ENCODE measurements around the gene ZGLP1.
A peak's percentile ranks its signal among the peaks of the same experiment; 100 is the strongest.
"Not testable (repeated sequence)": the region's sequence is repeated elsewhere in the genome, so short reads cannot be mapped to it uniquely, and the experiment has no call there.

ZGLP1 gene

DNA sequence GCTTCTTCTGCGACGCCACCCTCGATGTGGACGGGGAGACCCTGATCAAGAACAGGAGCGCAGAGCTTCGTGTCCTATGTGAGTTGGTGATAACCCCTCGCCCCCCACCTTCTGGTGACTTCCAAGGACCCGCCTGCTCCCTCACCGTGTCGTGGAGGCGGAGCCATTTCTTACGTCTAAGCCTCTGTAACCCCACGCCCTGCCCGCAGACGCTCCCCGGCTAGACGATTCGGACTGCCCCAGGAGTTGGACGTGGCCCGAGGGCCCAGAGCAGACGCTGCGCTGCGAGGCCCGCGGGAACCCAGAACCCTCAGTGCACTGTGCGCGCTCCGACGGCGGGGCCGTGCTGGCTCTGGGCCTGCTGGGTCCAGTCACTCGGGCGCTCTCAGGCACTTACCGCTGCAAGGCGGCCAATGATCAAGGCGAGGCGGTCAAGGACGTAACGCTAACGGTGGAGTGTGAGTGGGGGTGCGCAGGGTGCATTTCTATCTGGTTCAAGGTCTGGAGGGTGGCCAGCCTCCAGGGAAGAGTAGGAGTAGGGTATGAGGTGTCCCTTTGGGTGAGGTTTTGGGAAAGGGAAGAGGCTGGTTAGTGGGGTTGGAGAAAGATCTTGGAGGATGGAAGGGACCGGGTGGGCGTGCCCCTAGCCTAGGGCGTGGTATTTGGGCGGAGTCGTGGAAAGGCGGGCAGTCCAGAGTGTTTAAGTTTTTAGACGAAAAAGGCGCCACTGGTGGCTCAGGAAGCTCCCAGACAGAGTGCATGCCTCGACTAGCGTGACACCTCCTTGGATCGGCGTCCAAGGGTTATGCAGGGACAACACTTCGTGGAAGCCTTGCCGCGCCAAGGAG, 16.6 kb downstream of the ZGLP1 start:
- no peak for DNase-seq

DNA sequence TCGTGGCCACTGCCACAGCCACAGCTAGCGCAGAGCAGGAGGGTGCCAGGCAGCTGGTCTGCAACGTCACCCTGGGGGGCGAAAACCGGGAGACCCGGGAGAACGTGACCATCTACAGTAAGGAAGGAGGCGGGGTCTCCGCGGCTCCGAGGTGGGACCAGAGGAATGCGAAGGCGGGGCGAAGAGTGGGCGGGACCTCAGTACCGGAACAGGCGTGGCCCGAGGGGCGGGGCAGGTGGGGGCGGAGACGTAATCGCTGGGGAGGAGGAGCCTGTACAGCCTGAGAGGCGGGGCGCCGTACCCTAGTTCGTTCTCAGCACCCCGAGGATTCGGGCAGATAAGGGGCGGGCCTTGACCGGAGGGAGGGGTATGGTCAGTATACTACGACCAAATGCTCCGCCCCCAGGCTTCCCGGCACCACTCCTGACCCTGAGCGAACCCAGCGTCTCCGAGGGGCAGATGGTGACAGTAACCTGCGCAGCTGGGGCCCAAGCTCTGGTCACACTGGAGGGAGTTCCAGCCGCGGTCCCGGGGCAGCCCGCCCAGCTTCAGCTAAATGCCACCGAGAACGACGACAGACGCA, 17.3 kb downstream of the ZGLP1 start:
- DNase-seq, result peak; percentile 41 to 71 (median 60)

- DNase-seq, result no peak
Observed at GRCh38 chr19:10291554-10292205, 17.9 kb downstream of the ZGLP1 start.

DNA sequence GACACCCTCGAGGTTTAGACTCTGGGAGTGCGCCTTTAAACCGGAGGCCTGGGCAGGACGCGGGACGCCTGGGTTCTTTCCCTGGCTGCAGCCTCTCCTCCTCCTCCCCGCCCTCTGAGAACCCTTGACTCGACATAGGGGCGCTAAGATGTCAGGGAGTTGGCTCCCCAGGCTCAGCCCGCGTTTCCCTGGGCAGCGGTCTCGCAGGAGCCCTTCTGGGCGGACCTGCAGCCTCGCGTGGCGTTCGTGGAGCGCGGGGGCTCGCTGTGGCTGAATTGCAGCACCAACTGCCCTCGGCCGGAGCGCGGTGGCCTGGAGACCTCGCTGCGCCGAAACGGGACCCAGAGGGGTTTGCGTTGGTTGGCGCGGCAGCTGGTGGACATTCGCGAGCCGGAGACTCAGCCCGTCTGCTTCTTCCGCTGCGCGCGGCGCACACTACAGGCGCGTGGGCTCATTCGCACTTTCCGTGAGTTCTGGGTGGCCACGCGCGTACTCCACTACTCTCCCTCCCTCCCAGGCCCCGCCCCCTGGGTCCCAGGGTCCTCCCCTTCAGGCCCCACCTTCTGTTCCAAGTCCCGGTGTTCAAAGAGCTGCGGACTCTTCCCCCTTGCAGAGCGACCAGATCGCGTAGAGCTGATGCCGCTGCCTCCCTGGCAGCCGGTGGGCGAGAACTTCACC, 18.6 kb downstream of the ZGLP1 start:
- DNase-seq, result peak in 3 of 5 donors; percentile 32 to 57 (median 35)

GRCh38 chr19:10290357-10290875, 19.2 kb downstream of the ZGLP1 start:
- DNase-seq, result no peak

- DNase-seq, result peak in 1 of 5 donors; percentile 19
Observed at GRCh38 chr19:10289836-10290356, 19.7 kb downstream of the ZGLP1 start, which contains the start of gene ICAM5. Gene ICAM5, plus strand, starts transcription at chr19:10289952. Its CDS starts 92 bp downstream, at chr19:10290044.

DNA sequence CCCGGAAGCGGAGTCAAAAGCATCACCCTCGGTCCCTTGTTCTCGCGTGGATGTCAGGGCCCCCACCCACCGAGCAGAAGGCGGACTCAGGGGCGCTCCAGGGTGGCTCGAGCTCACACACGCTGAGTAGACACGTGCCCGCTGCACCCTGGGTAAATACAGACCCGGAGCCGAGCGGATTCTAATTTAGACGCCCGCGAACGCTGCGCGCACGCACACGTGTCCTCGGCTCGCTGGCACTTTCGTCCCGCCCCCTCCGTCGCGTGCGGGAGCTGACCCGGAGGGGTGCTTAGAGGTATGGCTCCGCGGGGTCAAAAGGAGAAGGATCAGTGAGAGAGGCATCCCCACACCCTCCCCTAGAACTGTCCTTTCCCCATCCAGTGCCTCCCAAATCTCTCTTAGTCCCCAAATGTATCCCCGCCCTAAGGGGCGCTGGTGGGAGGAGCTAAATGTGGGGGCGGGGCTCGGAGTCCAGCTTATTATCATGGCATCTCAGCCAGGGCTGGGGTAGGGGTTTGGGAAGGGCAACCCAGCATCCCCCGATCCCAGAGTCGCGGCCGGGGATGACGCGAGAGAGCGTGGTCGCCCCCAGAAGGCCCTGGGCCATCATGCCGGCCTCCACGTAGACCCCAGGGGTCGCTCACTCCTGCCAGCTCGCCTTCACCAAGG, 20.3 kb downstream of the ZGLP1 start:
- DNase-seq, result peak in 4 of 5 donors; percentile 47 to 77 (median 51)

GRCh38 chr19:10288662-10289166, 20.9 kb downstream of the ZGLP1 start:
- peak in 1 of 5 donors; percentile 60 for DNase-seq

DNA sequence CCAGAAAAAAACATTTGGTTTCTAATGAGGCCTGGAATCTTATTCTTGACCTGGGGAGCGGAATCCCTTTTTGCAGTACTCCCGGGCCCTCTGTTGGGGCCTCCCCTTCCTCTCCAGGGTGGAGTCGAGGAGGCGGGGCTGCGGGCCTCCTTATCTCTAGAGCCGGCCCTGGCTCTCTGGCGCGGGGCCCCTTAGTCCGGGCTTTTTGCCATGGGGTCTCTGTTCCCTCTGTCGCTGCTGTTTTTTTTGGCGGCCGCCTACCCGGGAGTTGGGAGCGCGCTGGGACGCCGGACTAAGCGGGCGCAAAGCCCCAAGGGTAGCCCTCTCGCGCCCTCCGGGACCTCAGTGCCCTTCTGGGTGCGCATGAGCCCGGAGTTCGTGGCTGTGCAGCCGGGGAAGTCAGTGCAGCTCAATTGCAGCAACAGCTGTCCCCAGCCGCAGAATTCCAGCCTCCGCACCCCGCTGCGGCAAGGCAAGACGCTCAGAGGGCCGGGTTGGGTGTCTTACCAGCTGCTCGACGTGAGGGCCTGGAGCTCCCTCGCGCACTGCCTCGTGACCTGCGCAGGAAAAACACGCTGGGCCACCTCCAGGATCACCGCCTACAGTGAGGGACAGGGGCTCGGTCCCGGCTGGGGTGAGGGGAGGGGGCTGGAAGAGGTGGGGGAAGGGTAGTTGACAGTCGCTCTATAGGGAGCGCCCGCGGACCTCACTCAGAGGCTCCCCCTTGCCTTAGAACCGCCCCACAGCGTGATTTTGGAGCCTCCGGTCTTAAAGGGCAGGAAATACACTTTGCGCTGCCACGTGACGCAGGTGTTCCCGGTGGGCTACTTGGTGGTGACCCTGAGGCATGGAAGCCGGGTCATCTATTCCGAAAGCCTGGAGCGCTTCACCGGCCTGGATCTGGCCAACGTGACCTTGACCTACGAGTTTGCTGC, 22.5 kb downstream of the ZGLP1 start, which contains the start of gene ICAM4:
Gene ICAM4, plus strand, starts transcription at position 153 of the 935 bp plus-strand sequence. Its CDS starts 58 bp downstream, at position 211.
- peak in 1 of 5 donors; percentile 44 for DNase-seq

GRCh38 chr19:10285393-10285792, 24.2 kb downstream of the ZGLP1 start:
- no peak for DNase-seq

- DNase-seq, result no peak
Observed at GRCh38 chr19:10284960-10285278, 24.7 kb downstream of the ZGLP1 start.

- DNase-seq, result no peak
Observed at GRCh38 chr19:10284065-10284959, 25.3 kb downstream of the ZGLP1 start.

- no peak for DNase-seq
Observed at GRCh38 chr19:10283301-10284064, 26.1 kb downstream of the ZGLP1 start.

DNA sequence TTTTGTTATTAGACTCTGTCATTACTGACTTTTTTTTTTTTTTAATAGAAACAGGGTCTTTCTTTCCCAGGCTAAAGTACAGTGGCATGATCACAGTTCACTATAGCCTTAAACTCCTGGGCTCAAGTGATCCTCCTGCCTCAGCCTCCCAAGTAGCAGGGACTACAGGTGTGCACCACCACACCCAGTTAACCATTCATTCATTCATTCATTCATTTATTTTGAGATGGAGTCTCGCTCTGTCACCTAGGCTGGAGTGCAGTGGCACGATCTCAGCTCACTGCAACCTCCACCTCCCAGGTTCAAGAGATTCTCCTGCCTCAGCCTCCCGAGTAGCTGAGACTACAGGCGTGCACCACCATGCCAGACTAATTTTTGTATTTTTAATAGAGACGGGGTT, 27.6 kb downstream of the ZGLP1 start:
- not testable (repeated sequence) for DNase-seq

DNA sequence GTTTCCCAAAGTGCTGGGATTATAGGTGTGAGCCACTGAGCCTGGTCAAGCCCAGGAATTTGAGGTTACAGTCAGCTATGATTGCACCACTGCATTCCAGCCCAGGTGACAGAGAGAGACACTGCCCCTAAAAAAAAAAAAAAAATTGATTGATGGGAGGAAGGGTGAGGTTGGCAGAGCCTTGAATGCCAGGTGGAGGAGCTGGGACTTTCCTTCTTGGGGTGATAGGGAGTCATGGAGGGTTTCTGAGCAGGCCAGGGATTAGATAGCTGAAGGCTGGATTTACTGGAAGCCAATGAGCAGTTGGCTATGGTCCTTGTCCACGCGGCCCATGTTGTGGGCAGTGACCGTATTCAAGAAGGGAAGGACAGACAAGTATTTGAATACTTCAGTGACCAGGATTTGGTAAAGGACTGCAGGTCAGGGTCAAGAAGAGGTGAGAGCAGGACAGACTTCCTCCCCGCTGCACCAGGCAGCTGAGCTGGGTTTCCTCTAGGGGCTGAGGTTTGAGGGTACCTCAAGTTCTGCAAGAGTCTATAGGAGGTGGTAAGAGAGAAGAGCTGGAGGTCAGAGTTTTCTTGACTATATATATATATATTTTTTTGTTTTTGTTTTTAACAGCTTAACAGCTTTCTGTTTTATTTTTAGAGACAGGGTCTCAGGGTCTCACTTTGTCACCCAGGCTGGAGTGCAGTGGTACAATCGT, 29.7 kb downstream of the ZGLP1 start:
- no peak for DNase-seq

DNA sequence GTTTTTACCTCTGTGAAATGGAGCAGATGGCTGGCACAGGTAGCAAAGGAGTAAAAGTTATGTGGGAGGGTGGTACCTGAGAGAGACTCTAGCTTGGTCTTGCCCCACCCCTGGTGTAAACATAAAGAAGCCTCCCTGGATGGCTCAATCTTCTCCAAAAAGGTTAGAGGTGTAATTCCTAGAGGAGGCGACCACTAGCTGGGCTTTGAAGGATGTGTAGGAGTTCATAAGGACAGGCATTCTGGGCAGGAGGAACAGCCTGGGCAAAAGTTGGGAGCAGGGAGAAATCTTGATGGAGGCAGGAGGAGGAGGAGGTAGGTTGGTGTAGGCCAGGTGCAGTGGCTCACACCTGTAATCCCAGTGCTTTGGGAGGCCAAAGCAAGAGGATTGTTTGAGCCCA, 30.7 kb downstream of the ZGLP1 start:
- no peak for DNase-seq

GRCh38 chr19:10277795-10278589, 31.6 kb downstream of the ZGLP1 start:
- no peak for DNase-seq

Data from T-helper 1 cell (primary cell).